Keratinocyte (primary cell): ENCODE results near the gene PLEKHN1. TPM values are rescaled to one million over a fixed set of nuclear protein-coding genes. Genes with fewer than 3 reads are reported as not detected.

Source experiments
- DNase-seq: peaks from one replicate; pipeline ENCODE4 v3.0.0-alpha.2; 2011; ENCODE audit warnings: low read depth, missing footprints, low spot score
- FAIRE-seq: peaks from 2 replicates; lab custom pipeline; 2011; peaks lifted over from hg19 to GRCh38; lab: Jason Lieb, UNC
- H2AFZ ChIP-seq: 2 replicates; pipeline ENCODE4 v1.6.0; 2012; ENCODE audit warnings: low read length, control low read depth, inconsistent platforms; ENCODE audit not compliant: control insufficient read depth
- H3K27ac ChIP-seq: 2 replicates; pipeline ENCODE4 v1.5.1; 2011; ENCODE audit warnings: low read length; ENCODE audit not compliant: control insufficient read depth, insufficient read depth
- H3K27me3 ChIP-seq: 3 replicates; pipeline ENCODE4 v1.6.0; 2011; ENCODE audit warnings: low read length; ENCODE audit not compliant: control insufficient read depth, insufficient read depth; ENCODE audit errors: extremely low read depth
- H3K36me3 ChIP-seq, 2 experiments: 2 replicates in 1 of 2; 3 replicates in 1 of 2; pipeline ENCODE4 v1.5.1; 2011; ENCODE audit warnings: low read length in 2 of 2, mild to moderate bottlenecking in 1 of 2; ENCODE audit not compliant: control insufficient read depth in 2 of 2, insufficient read depth in 2 of 2; ENCODE audit errors: extremely low read depth in 1 of 2
- H3K4me1 ChIP-seq: 3 replicates; pipeline ENCODE4 v1.5.1; 2011; ENCODE audit warnings: low read length; ENCODE audit not compliant: control insufficient read depth, insufficient read depth; ENCODE audit errors: extremely low read depth
- H3K4me2 ChIP-seq: 3 replicates; pipeline ENCODE4 v1.6.0; 2011; ENCODE audit warnings: low read depth, low read length; ENCODE audit not compliant: control insufficient read depth, insufficient read depth; ENCODE audit errors: extremely low read depth
- H3K4me3 ChIP-seq, 3 experiments: fragments of 200-600 bp in 1 of 3; sonication (generic) in 1 of 3; 2 replicates in 2 of 3; 3 replicates in 1 of 3; pipeline ENCODE4 v1.5.1; 2011 to 2016; ENCODE audit warnings: low read length in 3 of 3, mild to moderate bottlenecking in 3 of 3, control low read depth in 2 of 3, inconsistent platforms in 1 of 3, low read depth in 1 of 3, mixed read lengths in 1 of 3, mixed run types in 1 of 3, moderate library complexity in 1 of 3; ENCODE audit not compliant: control insufficient read depth in 2 of 3, insufficient read depth in 2 of 3; ENCODE audit errors: extremely low read depth in 1 of 3
- H3K79me2 ChIP-seq: 2 replicates; pipeline ENCODE4 v1.6.0; 2012; ENCODE audit warnings: low read length; ENCODE audit not compliant: control insufficient read depth, insufficient read depth
- H3K9ac ChIP-seq: 3 replicates; pipeline ENCODE4 v1.6.0; 2011; ENCODE audit warnings: low read length; ENCODE audit not compliant: control insufficient read depth, insufficient read depth; ENCODE audit errors: extremely low read depth
- H3K9me1 ChIP-seq: 3 replicates; pipeline ENCODE4 v1.6.0; 2011; ENCODE audit warnings: low read length; ENCODE audit not compliant: control insufficient read depth, insufficient read depth; ENCODE audit errors: extremely low read depth
- H3K9me3 ChIP-seq: 2 replicates; pipeline ENCODE4 v1.5.1; 2012; ENCODE audit warnings: low read depth, low read length; ENCODE audit not compliant: control insufficient read depth
- H4K20me1 ChIP-seq: 3 replicates; pipeline ENCODE4 v1.6.0; 2011; ENCODE audit warnings: low read length; ENCODE audit not compliant: control insufficient read depth, insufficient read depth; ENCODE audit errors: extremely low read depth
- CTCF ChIP-seq, 3 experiments: IDR thresholded peaks in 1 of 3; conservative IDR thresholded peaks in 1 of 3; optimal IDR thresholded peaks in 1 of 3; 2 replicates in 2 of 3; 3 replicates in 1 of 3; pipeline versions ENCODE3 to v1.5.1; 2011; ENCODE audit warnings: low read length in 3 of 3, mild to moderate bottlenecking in 3 of 3, moderate library complexity in 2 of 3, control low read depth in 1 of 3, inconsistent platforms in 1 of 3; ENCODE audit not compliant: insufficient read depth in 2 of 3; ENCODE audit errors: extremely low read depth in 1 of 3
- EZH2 ChIP-seq: IDR thresholded peaks from one replicate; pipeline ENCODE4 v1.6.1; 2012; ENCODE audit warnings: inconsistent platforms, mild to moderate bottlenecking, low read length, moderate library complexity
- dilution Hi-C: fragments of 300-500 bp; cut with MboI; formaldehyde crosslinking; loops from one replicate; pipeline ENCODE4 v1.7.0; 2020; ENCODE audit warnings: low sequenced_read_pairs; ENCODE audit not compliant: extremely low pct_ligation_motif_present
- polyA plus RNA-seq, 5 experiments: library from polyadenylated mRNA; depleted of rRNA in 3 of 5; stranded (reverse) in 3 of 5; stranded (forward) in 1 of 5; unstranded in 1 of 5; fragments of >200 nt; gene quantifications; 1 replicate in 1 of 5; 2 replicates in 3 of 5; 3 replicates in 1 of 5; pipeline versions ENCODE4 v1.2.1 to v1.2.3, GENCODE V29; 2011 to 2012; ENCODE audit warnings: missing spikeins in 2 of 5, low read depth in 1 of 5, low replicate concordance in 1 of 5

Gene PLEKHN1
- polyA plus RNA-seq, 1 donor (not counting 4 experiments of a cell fraction or from before 2014, with no cell fraction given) = 2.5 TPM

DNA sequence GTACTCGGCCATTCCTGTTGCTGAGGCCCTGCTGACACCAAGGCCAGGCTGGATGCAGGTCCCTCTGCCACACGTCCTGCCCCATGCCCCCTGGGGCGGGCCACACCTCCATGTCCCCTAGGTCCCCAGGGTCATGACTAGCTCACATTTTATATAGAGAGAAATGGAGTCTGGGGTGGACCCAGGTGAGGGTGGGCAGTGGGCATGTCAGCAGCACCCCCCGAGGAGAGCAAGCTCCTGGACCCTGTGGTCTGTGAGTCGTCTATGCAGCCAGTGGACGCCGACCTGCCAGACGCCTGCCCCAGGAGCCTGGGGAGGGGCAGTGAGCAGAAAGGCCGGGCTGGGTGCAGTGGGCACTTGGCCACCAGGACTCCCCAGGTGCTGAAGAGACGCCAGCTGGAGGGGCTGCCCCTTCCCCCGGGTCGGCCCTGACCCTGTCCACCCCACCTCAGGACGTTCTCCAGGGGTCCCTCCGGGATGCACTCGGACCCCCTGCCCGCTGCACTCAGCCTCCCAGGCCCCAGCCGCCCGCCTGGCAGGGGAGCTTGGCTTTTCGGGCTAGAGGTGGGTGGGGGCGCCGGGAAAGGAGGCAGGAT, 26.7 kb upstream of the PLEKHN1 start:
- H3K9me1 ChIP-seq = no peaks in the 10 kb centered on the region
- H4K20me1 ChIP-seq = no peaks in the 10 kb centered on the region
- dilution Hi-C loops = no loop called here
- TF ChIP-seq CTCF (optimal IDR thresholded peaks at IDR 0.05 in 1 of 3, IDR thresholded peaks at IDR 0.05 in 1 of 3, conservative IDR thresholded peaks at IDR 0.05 in 1 of 3; ENCODE audit: extremely low read depth in 1 of 3, insufficient read depth in 2 of 3, low read length in 3 of 3) (no peak), EZH2 (peak; percentile 63)
- DNase-seq = no peak
- H3K27ac ChIP-seq = no peak overlapping the region
- no peaks in the 10 kb centered on the region for H3K79me2 ChIP-seq
- FAIRE-seq = no peak
- H3K27me3 ChIP-seq = peaks cover 76% of the 10 kb centered on the region
- H3K9ac ChIP-seq = no peak overlapping the region
- no peak overlapping the region for H3K4me3 ChIP-seq
- no peak overlapping the region for H2AFZ ChIP-seq
- H3K4me1 ChIP-seq = peaks cover 11% of the 10 kb centered on the region
- H3K4me2 ChIP-seq = no peak overlapping the region
- no peaks in the 10 kb centered on the region for H3K9me3 ChIP-seq
- no peaks in the 10 kb centered on the region for H3K36me3 ChIP-seq

- no peaks in the 10 kb centered on the region for H3K9me3 ChIP-seq
- H3K36me3 ChIP-seq = peaks cover 2% of the 10 kb centered on the region in 2 experiments
- H3K27me3 ChIP-seq = peaks cover 70% of the 10 kb centered on the region
- DNase-seq = no peak
- TF ChIP-seq EZH2 (peak; percentile 100), CTCF (optimal IDR thresholded peaks at IDR 0.05 in 1 of 3, IDR thresholded peaks at IDR 0.05 in 1 of 3, conservative IDR thresholded peaks at IDR 0.05 in 1 of 3; ENCODE audit: extremely low read depth in 1 of 3, insufficient read depth in 2 of 3, low read length in 3 of 3) (no peak)
- H3K4me3 ChIP-seq = peak overlapping the region; percentile 6 to 64 (median 14)
- peaks cover 11% of the 10 kb centered on the region for H3K4me1 ChIP-seq
- dilution Hi-C loops = no loop called here
- no peak overlapping the region for H2AFZ ChIP-seq
- no peak for FAIRE-seq
- no peak overlapping the region for H3K9ac ChIP-seq
- H3K27ac ChIP-seq = no peak overlapping the region
- H4K20me1 ChIP-seq = no peaks in the 10 kb centered on the region
- H3K79me2 ChIP-seq = no peaks in the 10 kb centered on the region
- H3K4me2 ChIP-seq = peak overlapping the region; percentile 69
- H3K9me1 ChIP-seq = no peaks in the 10 kb centered on the region
These were observed 25.9 kb upstream of the PLEKHN1 start for GRCh38 chr1:940107-941014.
